ENCODE results near the gene HLA-B. TPM values are rescaled to one million over a fixed set of nuclear protein-coding genes. Genes with fewer than 3 reads are reported as not detected.
"Not testable (repeated sequence)": the region's sequence is repeated elsewhere in the genome, so short reads cannot be mapped to it uniquely, and the experiment has no call there.

The HLA-B gene
- total RNA-seq, 1 donor from 2014 or later = 3,580 TPM

DNA sequence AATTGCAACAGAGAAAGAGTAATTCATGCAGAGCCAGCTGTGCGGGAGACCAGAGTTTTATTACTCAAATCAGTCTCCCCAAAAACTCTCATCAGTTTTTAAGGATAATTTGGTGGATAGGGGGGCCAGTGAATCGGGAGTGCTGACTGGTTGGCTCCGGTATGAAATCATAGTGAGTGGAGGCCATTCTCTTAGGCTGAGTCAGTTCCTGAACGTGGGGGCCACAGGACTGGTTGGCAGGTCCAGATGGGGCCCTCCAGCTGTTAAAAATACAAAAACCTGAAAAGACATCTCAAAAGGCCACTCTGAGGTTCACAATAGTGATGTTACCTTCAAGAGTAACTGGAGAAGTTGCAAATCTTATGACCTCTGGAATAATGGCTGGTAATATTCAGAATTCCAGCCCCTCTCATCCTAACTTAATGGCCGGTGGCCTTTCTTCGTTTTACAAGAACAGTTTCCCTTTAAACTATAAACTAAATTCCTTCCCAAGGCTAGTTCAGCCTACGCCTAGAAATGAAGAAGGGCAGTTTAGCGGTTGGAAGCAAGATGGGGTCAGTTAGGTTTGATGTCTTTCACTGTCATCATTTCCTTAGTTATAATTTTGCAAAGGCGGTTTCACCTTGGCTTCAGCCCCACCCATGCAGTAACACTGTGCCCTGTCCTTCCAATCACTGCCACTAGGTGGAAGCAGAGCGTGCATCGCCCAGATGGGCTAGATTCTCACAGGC, 39.6 kb upstream of the HLA-B start:
- H3K36me3 Mint-ChIP-seq (ENCODE audit: low read depth) = no peaks in the 10 kb centered on the region
- H3K4me3 Mint-ChIP-seq (ENCODE audit: low read depth) = no peak overlapping the region
- DNase-seq (ENCODE audit: low spot score) = peak; percentile 82
- peaks cover 26% of the 10 kb centered on the region for H3K4me1 Mint-ChIP-seq (ENCODE audit: low read depth)
- no peak overlapping the region for H3K27ac Mint-ChIP-seq
- H3K9me3 Mint-ChIP-seq = no peaks in the 10 kb centered on the region
- intact Hi-C loops (cut with micrococcal nuclease) = loop anchor here (1.0 kb wide), 1 partner anchor 45 kb away; no protein-coding TSS in a partner anchor
- H3K27me3 Mint-ChIP-seq (ENCODE audit: low read depth) = peaks cover 7% of the 10 kb centered on the region

DNA sequence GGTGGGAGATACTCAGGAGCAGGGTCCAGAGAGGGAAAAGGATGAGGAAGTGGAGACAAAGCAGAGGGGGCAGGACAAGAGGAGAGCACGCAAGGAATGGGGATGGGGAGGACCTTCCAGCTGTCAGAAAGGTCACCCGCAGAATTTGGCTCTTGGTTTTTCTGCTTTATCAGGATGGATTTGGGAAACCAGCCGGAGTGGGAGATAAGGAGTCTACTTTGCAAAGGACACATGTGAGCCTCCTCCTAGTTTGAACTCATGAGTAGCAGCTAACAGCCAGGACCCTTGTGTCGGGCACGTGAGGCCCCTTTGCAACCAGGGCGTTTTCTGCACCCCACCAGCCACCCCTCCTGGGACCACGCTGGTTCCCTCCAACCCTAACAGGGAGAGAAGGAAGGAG, 38.9 kb upstream of the HLA-B start:
- no peak for DNase-seq (ENCODE audit: low spot score)
- no peaks in the 10 kb centered on the region for H3K9me3 Mint-ChIP-seq
- H3K4me1 Mint-ChIP-seq (ENCODE audit: low read depth) = peaks cover 18% of the 10 kb centered on the region
- no peaks in the 10 kb centered on the region for H3K36me3 Mint-ChIP-seq (ENCODE audit: low read depth)
- intact Hi-C loops (cut with micrococcal nuclease) = no loop called here
- no peak overlapping the region for H3K27ac Mint-ChIP-seq
- H3K4me3 Mint-ChIP-seq (ENCODE audit: low read depth) = no peak overlapping the region
- peaks cover 4% of the 10 kb centered on the region for H3K27me3 Mint-ChIP-seq (ENCODE audit: low read depth)

DNA sequence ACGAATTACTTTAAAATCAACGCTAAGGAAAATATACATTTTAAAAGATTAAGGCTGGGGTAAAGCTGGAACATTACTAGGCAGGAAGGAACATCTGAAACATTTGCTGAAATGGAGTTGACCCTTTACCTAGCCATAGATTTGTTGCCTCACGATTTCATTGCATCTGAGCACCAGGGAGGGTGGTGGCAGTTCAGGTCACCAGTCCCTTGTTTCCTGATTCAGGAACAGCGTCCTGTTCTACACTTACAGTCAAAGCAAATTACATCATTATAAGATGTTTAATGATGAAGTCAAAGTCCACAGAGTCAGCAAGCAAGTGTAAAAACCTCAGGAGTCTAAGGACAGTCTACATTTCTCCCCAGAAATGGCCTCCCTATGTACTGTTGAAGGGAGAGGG, 37.4 kb upstream of the HLA-B start:
- no peaks in the 10 kb centered on the region for H3K36me3 Mint-ChIP-seq (ENCODE audit: low read depth)
- no peak overlapping the region for H3K27ac Mint-ChIP-seq
- no peak for DNase-seq (ENCODE audit: low spot score)
- H3K9me3 Mint-ChIP-seq = no peaks in the 10 kb centered on the region
- H3K27me3 Mint-ChIP-seq (ENCODE audit: low read depth) = peaks cover 2% of the 10 kb centered on the region
- intact Hi-C loops (cut with micrococcal nuclease) = no loop called here
- H3K4me3 Mint-ChIP-seq (ENCODE audit: low read depth) = no peak overlapping the region
- peaks cover 10% of the 10 kb centered on the region for H3K4me1 Mint-ChIP-seq (ENCODE audit: low read depth)

DNA sequence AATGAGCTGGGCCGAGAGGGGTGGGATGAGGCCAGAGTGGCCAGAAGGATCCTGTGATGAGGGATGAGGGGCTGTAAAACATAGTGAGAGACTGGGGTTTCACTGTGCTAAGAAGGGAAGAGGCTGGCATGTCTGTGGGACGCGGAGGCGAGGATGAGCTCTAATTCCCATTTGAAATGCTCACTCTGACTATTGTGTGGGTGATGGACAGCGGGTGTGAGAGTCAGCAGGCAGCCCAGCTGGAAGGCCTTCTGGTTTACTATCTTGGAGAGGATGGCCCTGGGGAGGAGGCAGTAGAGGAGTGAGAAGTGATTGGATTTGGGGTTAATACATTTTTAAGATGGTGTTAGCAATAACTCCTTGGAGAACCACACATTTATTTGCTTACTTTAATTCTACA, 37.0 kb upstream of the HLA-B start:
- intact Hi-C loops (cut with micrococcal nuclease) = no loop called here
- Mint-ChIP-seq H3K27me3 (ENCODE audit: low read depth) (peaks cover 2% of the 10 kb centered on the region), H3K9me3 (no peaks in the 10 kb centered on the region)

DNA sequence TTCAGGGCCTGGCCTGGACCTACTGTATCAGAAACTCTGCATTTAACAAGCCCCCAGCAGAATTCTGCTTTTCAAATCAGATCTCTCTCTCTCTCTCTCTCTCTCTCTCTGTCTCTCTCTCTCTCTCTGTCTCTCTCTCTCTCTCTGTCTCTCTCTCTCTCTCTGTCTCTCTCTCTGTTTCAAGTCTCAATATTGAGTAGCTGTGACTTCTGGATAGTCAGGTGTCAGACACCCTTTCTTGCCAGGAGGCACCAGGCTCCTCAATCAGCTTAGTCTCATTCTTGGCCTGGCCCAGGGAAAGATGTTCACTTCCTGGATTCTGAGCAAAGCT, 32.8 kb upstream of the HLA-B start:
- H3K4me3 Mint-ChIP-seq (ENCODE audit: low read depth); H3K4me1 Mint-ChIP-seq (ENCODE audit: low read depth); DNase-seq (ENCODE audit: low spot score); intact Hi-C loops (cut with micrococcal nuclease); H3K36me3 Mint-ChIP-seq (ENCODE audit: low read depth); H3K9me3 Mint-ChIP-seq; H3K27ac Mint-ChIP-seq: not testable (repeated sequence)
- H3K27me3 Mint-ChIP-seq (ENCODE audit: low read depth) = peaks cover 12% of the 10 kb centered on the region

More for the DNA sequence above, 37.0 kb upstream of the HLA-B start:
- Mint-ChIP-seq H3K36me3 (ENCODE audit: low read depth) (no peaks in the 10 kb centered on the region), H3K4me3 (ENCODE audit: low read depth) (no peak overlapping the region), H3K27ac (no peak overlapping the region), H3K4me1 (ENCODE audit: low read depth) (peaks cover 10% of the 10 kb centered on the region)
- DNase-seq (ENCODE audit: low spot score) = no peak

DNA sequence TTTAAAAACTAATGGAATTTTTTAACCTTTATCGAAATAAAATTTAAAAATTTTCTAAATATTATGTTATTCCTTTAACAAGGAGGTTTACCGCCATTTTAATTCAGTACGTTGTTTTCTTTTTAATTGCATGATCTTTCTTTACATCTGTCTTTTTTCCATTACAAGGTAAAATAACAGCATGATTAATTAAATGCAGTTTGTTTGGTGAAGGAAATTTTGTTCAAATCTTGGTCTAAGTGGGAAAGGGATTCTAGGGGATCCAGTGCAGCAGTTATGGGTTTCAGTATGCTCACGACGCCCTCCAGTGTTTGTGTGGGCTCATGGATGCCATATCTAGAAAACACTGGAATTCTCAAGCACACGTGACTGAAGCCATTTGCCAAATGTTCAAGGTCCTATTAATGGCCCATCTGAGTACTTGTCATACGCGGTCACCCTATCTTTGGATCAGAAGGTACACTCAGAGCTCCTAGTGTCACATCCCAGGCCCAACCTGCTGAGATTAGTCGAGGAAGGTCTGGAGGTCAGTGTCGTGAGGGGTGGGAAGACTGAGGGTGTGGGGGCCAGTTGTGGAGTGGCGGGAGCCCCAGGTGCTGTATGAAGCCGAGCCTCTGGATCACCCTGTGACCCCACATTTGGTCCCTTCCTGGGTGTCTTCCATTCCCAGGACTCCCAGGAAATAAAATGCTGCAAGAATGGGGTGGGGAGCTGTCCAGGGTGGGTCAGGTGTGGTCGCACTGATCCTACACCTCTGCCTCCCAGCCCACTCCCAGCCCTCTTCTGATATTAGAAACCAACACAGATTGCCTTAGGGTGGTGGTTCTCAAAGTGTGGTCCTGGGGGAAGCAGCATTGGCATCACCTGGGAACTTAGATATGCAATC, 32.2 kb upstream of the HLA-B start:
- H3K36me3 Mint-ChIP-seq (ENCODE audit: low read depth); H3K4me3 Mint-ChIP-seq (ENCODE audit: low read depth); intact Hi-C loops (cut with micrococcal nuclease): not testable (repeated sequence)

DNA sequence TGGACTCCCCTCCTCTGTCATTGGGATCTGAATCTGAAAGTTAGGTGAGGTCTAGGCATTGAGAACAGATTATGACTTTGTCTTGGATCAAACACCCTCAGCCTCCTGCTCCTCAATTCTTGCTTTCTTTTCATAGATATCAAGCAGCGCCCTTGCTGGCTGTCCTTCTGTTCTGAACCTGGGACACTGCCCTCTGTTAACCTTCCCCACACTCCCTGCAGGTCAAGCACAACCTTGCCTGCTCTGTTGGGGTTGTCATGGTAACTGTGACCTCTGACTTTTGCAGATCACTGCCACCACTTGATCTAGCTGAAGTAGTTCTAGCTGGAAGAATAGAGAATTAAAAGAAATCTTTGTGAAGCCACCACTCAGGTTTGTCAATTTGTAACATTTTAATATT, 30.0 kb upstream of the HLA-B start:
- no peaks in the 10 kb centered on the region for H3K36me3 Mint-ChIP-seq (ENCODE audit: low read depth)
- no peak overlapping the region for H3K4me3 Mint-ChIP-seq (ENCODE audit: low read depth)
- no peaks in the 10 kb centered on the region for H3K9me3 Mint-ChIP-seq
- peaks cover 12% of the 10 kb centered on the region for H3K27me3 Mint-ChIP-seq (ENCODE audit: low read depth)
- no peak for DNase-seq (ENCODE audit: low spot score)
- no peak overlapping the region for H3K27ac Mint-ChIP-seq
- intact Hi-C loops (cut with micrococcal nuclease) = no loop called here
- H3K4me1 Mint-ChIP-seq (ENCODE audit: low read depth) = peaks cover 2% of the 10 kb centered on the region

More for the DNA sequence above, 32.2 kb upstream of the HLA-B start:
- peaks cover 12% of the 10 kb centered on the region for H3K27me3 Mint-ChIP-seq (ENCODE audit: low read depth)
- H3K9me3 Mint-ChIP-seq; H3K4me1 Mint-ChIP-seq (ENCODE audit: low read depth); H3K27ac Mint-ChIP-seq; DNase-seq (ENCODE audit: low spot score): not testable (repeated sequence)

DNA sequence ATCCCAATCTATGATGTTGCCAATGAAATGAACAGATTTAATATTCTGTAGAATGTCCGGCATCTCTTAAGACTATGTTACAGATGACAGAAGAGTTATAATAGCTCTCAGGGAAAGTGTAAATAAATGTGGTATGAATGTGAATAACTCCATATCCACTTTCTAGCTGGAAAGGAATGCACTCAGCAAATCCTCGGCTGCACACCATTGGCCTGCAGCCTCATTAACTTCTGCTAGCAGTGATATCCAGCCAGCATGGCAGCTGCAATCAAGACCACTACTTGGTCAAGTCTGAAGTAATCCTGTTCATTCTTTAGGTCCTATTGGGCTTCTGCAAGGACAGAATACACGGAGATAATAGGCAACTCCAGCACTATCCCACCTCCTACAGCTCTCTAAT, 29.1 kb upstream of the HLA-B start:
- Mint-ChIP-seq H3K27ac (no peak overlapping the region), H3K9me3 (no peaks in the 10 kb centered on the region), H3K27me3 (ENCODE audit: low read depth) (peaks cover 14% of the 10 kb centered on the region), H3K4me1 (ENCODE audit: low read depth) (peaks cover 2% of the 10 kb centered on the region), H3K36me3 (ENCODE audit: low read depth) (no peaks in the 10 kb centered on the region), H3K4me3 (ENCODE audit: low read depth) (no peak overlapping the region)
- intact Hi-C loops (cut with micrococcal nuclease) = no loop called here
- no peak for DNase-seq (ENCODE audit: low spot score)

DNA sequence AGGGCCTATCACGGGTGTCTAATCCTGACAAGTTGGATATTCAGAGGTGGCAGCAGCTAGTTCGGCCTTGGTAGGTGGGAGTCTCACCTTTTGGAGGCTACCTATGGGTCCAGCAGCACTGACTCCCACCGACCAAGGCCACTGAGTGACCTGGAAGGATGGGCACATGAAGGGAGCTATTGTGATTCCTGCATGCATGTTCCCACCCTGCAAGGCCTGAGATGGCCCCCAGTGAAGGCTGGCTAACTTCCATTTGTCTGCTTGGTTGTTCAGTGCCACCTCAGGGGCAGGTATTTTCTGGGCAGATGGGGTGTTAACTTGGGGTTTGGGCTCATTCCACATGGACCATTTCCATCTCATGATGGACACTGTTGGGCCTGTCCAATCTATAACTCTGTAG, 28.1 kb upstream of the HLA-B start:
- Mint-ChIP-seq H3K36me3 (ENCODE audit: low read depth) (no peaks in the 10 kb centered on the region), H3K27me3 (ENCODE audit: low read depth) (peaks cover 24% of the 10 kb centered on the region), H3K9me3 (no peaks in the 10 kb centered on the region), H3K4me3 (ENCODE audit: low read depth) (no peak overlapping the region), H3K4me1 (ENCODE audit: low read depth) (peaks cover 2% of the 10 kb centered on the region), H3K27ac (no peak overlapping the region)
- intact Hi-C loops (cut with micrococcal nuclease) = no loop called here
- DNase-seq (ENCODE audit: low spot score) = no peak

DNA sequence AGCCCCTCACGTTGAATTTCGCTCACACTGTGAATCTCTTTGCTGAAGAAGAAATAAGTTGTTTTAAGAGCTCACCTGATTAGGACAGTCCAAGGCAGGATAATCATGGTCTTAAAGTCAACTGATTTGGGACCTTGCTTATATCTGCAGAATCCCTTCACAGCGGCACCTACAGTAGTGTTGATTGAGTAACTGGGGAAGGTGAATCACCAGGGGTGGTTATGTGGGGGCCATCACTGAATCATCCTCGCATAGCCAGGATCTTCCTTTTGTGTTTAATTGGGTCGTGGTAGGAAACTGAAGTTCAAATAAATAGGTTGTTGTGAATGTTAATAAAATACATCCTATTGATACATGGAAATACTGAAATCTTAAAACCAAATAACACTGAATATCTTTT, 26.2 kb upstream of the HLA-B start:
- Mint-ChIP-seq H3K27ac (no peak overlapping the region), H3K27me3 (ENCODE audit: low read depth) (peaks cover 26% of the 10 kb centered on the region), H3K4me3 (ENCODE audit: low read depth) (no peak overlapping the region), H3K36me3 (ENCODE audit: low read depth) (no peaks in the 10 kb centered on the region), H3K9me3 (no peaks in the 10 kb centered on the region), H3K4me1 (ENCODE audit: low read depth) (no peaks in the 10 kb centered on the region)
- intact Hi-C loops (cut with micrococcal nuclease) = no loop called here
- no peak for DNase-seq (ENCODE audit: low spot score)

DNA sequence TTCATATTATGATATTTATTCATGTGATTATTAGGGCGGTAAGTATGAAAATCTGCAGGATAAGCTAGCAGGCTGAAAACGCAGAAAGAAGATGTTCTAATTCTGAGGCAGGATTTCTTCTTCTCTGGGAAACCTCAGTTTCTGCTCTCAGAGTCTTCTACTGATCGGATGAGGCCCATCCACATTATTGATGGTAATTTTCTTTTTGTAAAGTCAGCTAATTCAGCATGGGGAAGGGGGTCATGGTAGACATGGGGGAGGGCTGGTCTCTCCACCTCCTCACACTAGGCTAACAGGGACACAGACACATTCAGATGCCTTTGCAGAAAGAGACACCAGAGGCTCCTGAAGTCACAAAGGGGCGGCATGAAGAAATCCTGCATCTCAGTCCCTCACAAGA, 24.7 kb upstream of the HLA-B start:
- Mint-ChIP-seq H3K27ac (no peak overlapping the region), H3K27me3 (ENCODE audit: low read depth) (peaks cover 19% of the 10 kb centered on the region), H3K4me3 (ENCODE audit: low read depth) (no peak overlapping the region), H3K9me3 (no peaks in the 10 kb centered on the region), H3K4me1 (ENCODE audit: low read depth) (no peaks in the 10 kb centered on the region), H3K36me3 (ENCODE audit: low read depth) (no peaks in the 10 kb centered on the region)
- intact Hi-C loops (cut with micrococcal nuclease) = no loop called here
- no peak for DNase-seq (ENCODE audit: low spot score)

DNA sequence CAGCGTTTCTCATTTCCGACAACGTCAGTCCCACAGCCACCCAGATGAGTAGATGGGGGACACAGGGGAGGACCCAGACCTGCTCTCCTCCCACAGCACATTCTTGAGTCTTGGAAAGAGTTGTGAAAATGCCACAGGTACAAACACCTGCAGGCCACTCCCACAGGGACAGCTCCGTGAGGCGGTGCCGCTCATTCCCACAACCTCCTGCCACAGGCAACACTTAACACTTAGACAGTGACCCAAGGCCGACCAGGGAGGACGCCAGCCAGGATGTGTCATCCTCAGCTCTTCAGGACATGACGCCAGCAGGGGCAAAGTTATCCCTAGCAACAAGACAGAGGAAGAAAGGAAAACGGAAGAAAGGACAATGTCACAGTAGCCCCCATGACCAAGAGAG, 22.9 kb upstream of the HLA-B start:
- Mint-ChIP-seq H3K9me3 (no peaks in the 10 kb centered on the region), H3K27me3 (ENCODE audit: low read depth) (peaks cover 22% of the 10 kb centered on the region), H3K4me3 (ENCODE audit: low read depth) (no peak overlapping the region), H3K27ac (no peak overlapping the region), H3K36me3 (ENCODE audit: low read depth) (no peaks in the 10 kb centered on the region), H3K4me1 (ENCODE audit: low read depth) (no peaks in the 10 kb centered on the region)
- DNase-seq (ENCODE audit: low spot score) = no peak
- intact Hi-C loops (cut with micrococcal nuclease) = no loop called here

DNA sequence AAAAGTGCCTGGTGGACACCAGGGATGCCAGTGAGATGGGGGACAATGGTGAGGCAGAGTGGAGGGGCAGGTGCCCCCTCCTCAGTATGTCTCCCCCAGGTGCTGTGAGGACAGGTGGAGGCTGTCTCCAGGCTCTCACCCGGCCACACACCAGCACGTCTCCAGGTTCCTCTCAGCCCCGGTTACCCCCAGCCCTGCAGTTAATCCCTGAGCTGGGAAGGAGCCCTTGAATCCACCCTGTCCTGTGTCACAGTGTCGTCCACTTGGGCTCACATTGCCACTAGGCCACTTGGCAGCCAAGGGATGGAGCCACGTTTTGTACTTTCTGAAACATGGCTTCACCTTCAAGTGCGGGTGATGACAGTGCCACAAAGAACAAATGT, 21.7 kb upstream of the HLA-B start:
- H3K9me3 Mint-ChIP-seq = no peaks in the 10 kb centered on the region
- DNase-seq (ENCODE audit: low spot score) = no peak
- no peak overlapping the region for H3K27ac Mint-ChIP-seq
- H3K27me3 Mint-ChIP-seq (ENCODE audit: low read depth) = peaks cover 22% of the 10 kb centered on the region
- H3K36me3 Mint-ChIP-seq (ENCODE audit: low read depth) = no peaks in the 10 kb centered on the region
- intact Hi-C loops (cut with micrococcal nuclease) = no loop called here
- H3K4me3 Mint-ChIP-seq (ENCODE audit: low read depth) = no peak overlapping the region
- H3K4me1 Mint-ChIP-seq (ENCODE audit: low read depth) = no peaks in the 10 kb centered on the region
